ENCODE results near the gene COMMD8. TPM values are rescaled to one million over a fixed set of nuclear protein-coding genes. Genes with fewer than 3 reads are reported as not detected.
A peak's percentile ranks its signal among the peaks of the same experiment; 100 is the strongest.

The COMMD8 gene
- 10 to 100 TPM; 15.2 to 17.8 TPM for total RNA-seq
- 30.2 TPM for polyA plus RNA-seq (ENCODE audit: insufficient read depth, low read depth, low replicate concordance)
- long read RNA-seq, donor 1, transcript COMMD8-201 (5 exons, 1,469 nt): major isoform, 20 of 20 reads
- long read RNA-seq, donor 1, partial matches to known transcripts: 0 of 20 reads
- long read RNA-seq, donor 1, other reads (novel, unspliced or antisense): 0 of 20 reads
- long read RNA-seq, donor 2, transcript COMMD8-201 (5 exons, 1,469 nt): major isoform, 16 of 16 reads
- long read RNA-seq, donor 2, partial matches to known transcripts: 0 of 16 reads
- long read RNA-seq, donor 2, other reads (novel, unspliced or antisense): 0 of 16 reads

GRCh38 chr4:47463235-47463956 is at the start of gene COMMD8:
TSS of gene COMMD8 (minus strand) at chr4:47463702. CDS start at chr4:47463651, 51 bp downstream.
- Histone ChIP-seq H3K4me3 (peak within 1 kb of the TSS; percentile 88 to 96), H3K27ac (peak within 1 kb of the TSS; percentile 80 to 89), H3K27me3 (no peaks in the 10 kb centered on the region), H3K4me1 (peaks cover 4% of the 10 kb centered on the region), H3K9me3 (no peaks in the 10 kb centered on the region), H3K36me3 (ENCODE audit: low read depth, missing control alignments) (no peaks in the 10 kb centered on the region)
- DNase-seq: peak; percentile 99
- TF ChIP-seq CTCF (IDR thresholded peaks at IDR 0.05) (peak in 2 of 3 experiments; percentile 22 to 41), POLR2A (IDR thresholded peaks at IDR 0.05) (no peak)
- intact Hi-C loops (cut with DNase I; ENCODE audit: low total_unique reads): no loop called here
- WGBS, 2 donors: 0 to 1% methylated on average over 19 to 50 of the region's 51 CpGs

GRCh38 chr4:47510506-47511143 is 47.1 kb upstream of the COMMD8 start:
- no peak overlapping the region for H3K27ac ChIP-seq
- H3K4me1 ChIP-seq: no peaks in the 10 kb centered on the region
- no peak for TF ChIP-seq CTCF (IDR thresholded peaks at IDR 0.05)
- TF ChIP-seq POLR2A (IDR thresholded peaks at IDR 0.05): no peak
- WGBS, 2 donors: 56 to 62% methylated on average over 2 of the region's 2 CpGs
- no peak overlapping the region for H3K4me3 ChIP-seq
- H3K27me3 ChIP-seq: no peaks in the 10 kb centered on the region
- intact Hi-C loops (cut with DNase I; ENCODE audit: low total_unique reads): no loop called here
- no peaks in the 10 kb centered on the region for H3K9me3 ChIP-seq
- DNase-seq: no peak
- no peaks in the 10 kb centered on the region for H3K36me3 ChIP-seq (ENCODE audit: low read depth, missing control alignments)

- no peaks in the 10 kb centered on the region for H3K9me3 ChIP-seq
- no peak overlapping the region for H3K4me3 ChIP-seq
- WGBS, 2 donors: 58 to 68% methylated on average over 3 of the region's 3 CpGs
- no peaks in the 10 kb centered on the region for H3K27me3 ChIP-seq
- no peak for TF ChIP-seq POLR2A (IDR thresholded peaks at IDR 0.05)
- TF ChIP-seq CTCF (IDR thresholded peaks at IDR 0.05): no peak
- intact Hi-C loops (cut with DNase I; ENCODE audit: low total_unique reads): no loop called here
- H3K27ac ChIP-seq: no peak overlapping the region
- no peak for DNase-seq
- H3K36me3 ChIP-seq (ENCODE audit: low read depth, missing control alignments): no peaks in the 10 kb centered on the region
- no peaks in the 10 kb centered on the region for H3K4me1 ChIP-seq
Measured at GRCh38 chr4:47505666-47506065, 42.2 kb upstream of the COMMD8 start.

- H3K4me1 ChIP-seq: no peaks in the 10 kb centered on the region
- WGBS, 2 donors: 90 to 97% methylated on average over 3 of the region's 3 CpGs
- intact Hi-C loops (cut with DNase I; ENCODE audit: low total_unique reads): no loop called here
- H3K9me3 ChIP-seq: no peaks in the 10 kb centered on the region
- H3K27ac ChIP-seq: no peak overlapping the region
- H3K4me3 ChIP-seq: no peak overlapping the region
- no peaks in the 10 kb centered on the region for H3K36me3 ChIP-seq (ENCODE audit: low read depth, missing control alignments)
- H3K27me3 ChIP-seq: no peaks in the 10 kb centered on the region
- no peak for DNase-seq
- no peak for TF ChIP-seq CTCF (IDR thresholded peaks at IDR 0.05)
Measured at GRCh38 chr4:47505147-47505546, 41.6 kb upstream of the COMMD8 start.
